ENCODE results near the gene SLC24A3. TPM values are rescaled to one million over a fixed set of nuclear protein-coding genes. Genes with fewer than 3 reads are reported as not detected.

Gene SLC24A3
- total RNA-seq, 2 experiments from 2014 or later, result not detected

GRCh38 chr20:19210391-19211155 is 1.9 kb upstream of the SLC24A3 start:
- no peak overlapping the region for H3K4me2 ChIP-seq (ENCODE audit: low read length)
- no peak overlapping the region for H3K4me3 ChIP-seq (ENCODE audit: low read depth, low read length, poor library complexity, severe bottlenecking)
- H3K9me2 ChIP-seq (ENCODE audit: insufficient read depth, low read length), result no peaks in the 10 kb centered on the region
- H3K27ac ChIP-seq (ENCODE audit: low read depth, low read length, poor library complexity, severe bottlenecking), result no peak overlapping the region
- no TSS peak for BruUV-seq (replicated peaks)
- H3K36me3 ChIP-seq (ENCODE audit: insufficient read depth, low read length), result no peaks in the 10 kb centered on the region
- intact Hi-C loops (cut with micrococcal nuclease; ENCODE audit: unreplicated experiment), result no loop called here
- POLR2A ChIA-PET, result no interaction called here
- TF ChIP-seq EZH2phosphoT487 (IDR thresholded peaks at IDR 0.05; ENCODE audit: borderline replicate concordance, low read depth, low read length) (no peak), CTCF (conservative IDR thresholded peaks at IDR 0.05; ENCODE audit: low read length) (no peak)
- no peaks in the 10 kb centered on the region for H3K4me1 ChIP-seq (ENCODE audit: insufficient read depth, low read length, poor library complexity, severe bottlenecking)
- no peak for DNase-seq (ENCODE audit: low spot score)
- H3K79me2 ChIP-seq (ENCODE audit: insufficient read depth, low read depth, low read length), result no peaks in the 10 kb centered on the region
- no peaks in the 10 kb centered on the region for H4K20me1 ChIP-seq (ENCODE audit: insufficient read depth, low read length)
- no peaks in the 10 kb centered on the region for H3K9me3 ChIP-seq (ENCODE audit: low read length)
- H2AFZ ChIP-seq (ENCODE audit: low read length), result no peak overlapping the region
- CTCF ChIA-PET (ENCODE audit: unreplicated experiment), result no interaction called here

- no peaks in the 10 kb centered on the region for H3K4me1 ChIP-seq (ENCODE audit: insufficient read depth, low read length, poor library complexity, severe bottlenecking)
- H3K36me3 ChIP-seq (ENCODE audit: insufficient read depth, low read length), result no peaks in the 10 kb centered on the region
- intact Hi-C loops (cut with micrococcal nuclease; ENCODE audit: unreplicated experiment), result no loop called here
- no peaks in the 10 kb centered on the region for H3K79me2 ChIP-seq (ENCODE audit: insufficient read depth, low read depth, low read length)
- no peak overlapping the region for H2AFZ ChIP-seq (ENCODE audit: low read length)
- no peaks in the 10 kb centered on the region for H4K20me1 ChIP-seq (ENCODE audit: insufficient read depth, low read length)
- no peak overlapping the region for H3K27ac ChIP-seq (ENCODE audit: low read depth, low read length, poor library complexity, severe bottlenecking)
- no peak overlapping the region for H3K4me2 ChIP-seq (ENCODE audit: low read length)
- DNase-seq (ENCODE audit: low spot score), result no peak
- no peaks in the 10 kb centered on the region for H3K9me2 ChIP-seq (ENCODE audit: insufficient read depth, low read length)
- TF ChIP-seq CTCF (conservative IDR thresholded peaks at IDR 0.05; ENCODE audit: low read length) (no peak), EZH2phosphoT487 (IDR thresholded peaks at IDR 0.05; ENCODE audit: borderline replicate concordance, low read depth, low read length) (no peak)
- ChIA-PET CTCF (ENCODE audit: unreplicated experiment) (no interaction called here), POLR2A (no interaction called here)
- no TSS peak for BruUV-seq (replicated peaks)
- no peaks in the 10 kb centered on the region for H3K9me3 ChIP-seq (ENCODE audit: low read length)
- no peak overlapping the region for H3K4me3 ChIP-seq (ENCODE audit: low read depth, low read length, poor library complexity, severe bottlenecking)
These were observed 1.2 kb upstream of the SLC24A3 start for GRCh38 chr20:19211252-19211651.

GRCh38 chr20:19211661-19212468 is 577 bp upstream of the SLC24A3 start:
- CTCF ChIA-PET (ENCODE audit: unreplicated experiment), result no interaction called here
- Histone ChIP-seq H3K4me3 (ENCODE audit: low read depth, low read length, poor library complexity, severe bottlenecking) (no peak overlapping the region), H4K20me1 (ENCODE audit: insufficient read depth, low read length) (no peaks in the 10 kb centered on the region), H3K4me1 (ENCODE audit: insufficient read depth, low read length, poor library complexity, severe bottlenecking) (no peaks in the 10 kb centered on the region), H3K9me2 (ENCODE audit: insufficient read depth, low read length) (no peaks in the 10 kb centered on the region), H3K79me2 (ENCODE audit: insufficient read depth, low read depth, low read length) (no peaks in the 10 kb centered on the region), H3K4me2 (ENCODE audit: low read length) (no peak overlapping the region), H3K27ac (ENCODE audit: low read depth, low read length, poor library complexity, severe bottlenecking) (no peak overlapping the region), H3K36me3 (ENCODE audit: insufficient read depth, low read length) (no peaks in the 10 kb centered on the region), H2AFZ (ENCODE audit: low read length) (no peak overlapping the region), H3K9me3 (ENCODE audit: low read length) (no peaks in the 10 kb centered on the region)
- no peak for DNase-seq (ENCODE audit: low spot score)
- TF ChIP-seq EZH2phosphoT487 (IDR thresholded peaks at IDR 0.05; ENCODE audit: borderline replicate concordance, low read depth, low read length) (no peak), CTCF (conservative IDR thresholded peaks at IDR 0.05; ENCODE audit: low read length) (no peak)
- BruUV-seq (replicated peaks), result no TSS peak
- intact Hi-C loops (cut with micrococcal nuclease; ENCODE audit: unreplicated experiment), result no loop called here
- POLR2A ChIA-PET, result no interaction called here

All from OCI-LY7 (cell line).